Measurements from ENCODE around the gene CKAP2L. TPM values are rescaled to one million over a fixed set of nuclear protein-coding genes. Genes with fewer than 3 reads are reported as not detected.

Gene CKAP2L
- total and polyA plus RNA-seq, 10 of the 15 experiments (the other 5 are each of a cell fraction or from before 2014, with no cell fraction given) = 10.5 to 37.4 (median 20.2) TPM

DNA sequence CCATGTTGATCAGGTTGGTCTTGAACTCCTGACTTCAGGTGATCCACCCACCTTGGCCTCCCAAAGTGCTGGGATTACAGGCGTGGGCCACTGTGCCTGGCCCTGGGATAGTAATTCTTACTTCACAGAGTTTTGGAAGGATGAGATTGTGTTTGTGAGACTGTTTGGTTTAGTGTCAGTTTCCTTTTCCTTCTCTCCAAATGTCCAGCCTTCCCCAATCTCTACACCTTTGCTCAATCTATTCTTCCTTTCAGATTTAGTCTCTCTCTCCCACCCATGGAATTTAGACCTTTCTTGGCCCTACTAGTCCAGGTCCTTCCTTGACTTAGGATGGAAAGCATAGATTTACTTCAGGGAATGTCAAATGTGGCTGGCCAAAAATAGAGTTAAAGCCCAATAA lies 32.1 kb upstream of the CKAP2L start:
- intact Hi-C loops (cut with micrococcal nuclease; ENCODE audit: unreplicated experiment) = no loop called here
- H3K27ac ChIP-seq (ENCODE audit: control insufficient read depth, insufficient read depth) = no peak overlapping the region
- DNase-seq (ENCODE audit: low read depth, low spot score) (no peak), ATAC-seq (no peak), FAIRE-seq (no peak)
- BruUV-seq (replicated peaks) = no TSS peak
- peaks cover 13% of the 10 kb centered on the region for H3K4me1 ChIP-seq (ENCODE audit: control insufficient read depth, insufficient read depth, low read length)
- ChIA-PET CTCF (interaction anchor here (0.6 to 1.5 kb wide), 2 partner anchors 89 to 149 kb away, joined by 3 read pairs; no protein-coding TSS in a partner anchor), SMC1A (ENCODE audit: uncharacterized antibody, unreplicated experiment) (interaction anchor here (0.9 to 6.5 kb wide), 8 partner anchors 8 to 145 kb away, joined by 3 to 57 read pairs (median 4); partner anchors contain the start of gene IL1A), POLR2A (interaction anchor here (0.6 to 2.4 kb wide), 3 partner anchors 14 to 103 kb away, joined by 4 to 9 read pairs (median 5); no protein-coding TSS in a partner anchor), RAD21 (ENCODE audit: unreplicated experiment) (interaction anchor here (1.7 kb wide), 1 partner anchor 13 kb away, joined by 4 read pairs; no protein-coding TSS in a partner anchor)
- in situ Hi-C loops (cut with MboI) = no loop called here
- H3K79me2 ChIP-seq (ENCODE audit: control insufficient read depth, insufficient read depth, low read length) = no peaks in the 10 kb centered on the region
- 0% methylated on average over 1 of the region's 1 CpG for WGBS (ENCODE audit: insufficient coverage, insufficient replicate concordance, low lambda C conversion rate, missing lambda C conversion rate)
- H3K36me3 ChIP-seq (ENCODE audit: control insufficient read depth in 2 of 2, insufficient read depth in 2 of 2, low read length in 1 of 2) = no peaks in the 10 kb centered on the region
- no peak overlapping the region for H3K4me3 ChIP-seq
- no peaks in the 10 kb centered on the region for H3K27me3 ChIP-seq (replicated peaks in 1 of 2; ENCODE audit: control insufficient read depth in 2 of 2, insufficient read depth in 2 of 2, low read length in 1 of 2)
- no peak overlapping the region for H3K9ac ChIP-seq (ENCODE audit: control insufficient read depth, insufficient read depth, low read length)
- peaks cover 2% of the 10 kb centered on the region; the same call in 2 of the 3 replicates for H3K9me3 ChIP-seq (replicated peaks; ENCODE audit: control insufficient read depth, insufficient read depth, low read length)
- H3K4me2 ChIP-seq (ENCODE audit: control insufficient read depth, insufficient read depth) = no peak overlapping the region
- no peak overlapping the region for H2AFZ ChIP-seq (ENCODE audit: control insufficient read depth, low read depth, low read length)
- H4K20me1 ChIP-seq (ENCODE audit: control insufficient read depth, insufficient read depth) = no peaks in the 10 kb centered on the region
- TF ChIP-seq NBN (IDR thresholded peaks at IDR 0.05) (no peak), RFX5 (IDR thresholded peaks at IDR 0.05; ENCODE audit: low read depth, low read length) (no peak), SKIL (IDR thresholded peaks at IDR 0.05; ENCODE audit: low read depth, poor library complexity, severe bottlenecking) (no peak), RCOR1 (conservative IDR thresholded peaks at IDR 0.05; ENCODE audit: low read depth, low read length) (no peak), MTA3 (IDR thresholded peaks at IDR 0.05; ENCODE audit: borderline replicate concordance, low read length) (no peak), MXI1 (IDR thresholded peaks at IDR 0.05; ENCODE audit: low read depth, low read length) (no peak), NR2C1 (IDR thresholded peaks at IDR 0.05) (no peak), SPI1 (IDR thresholded peaks at IDR 0.05; ENCODE audit: borderline replicate concordance, insufficient read depth, low read depth, low read length) (no peak), SUPT20H (IDR thresholded peaks at IDR 0.05; ENCODE audit: borderline replicate concordance, control insufficient read depth, low read depth, low read length) (no peak), ESRRA (IDR thresholded peaks at IDR 0.05; ENCODE audit: low read length) (no peak), FOS (IDR thresholded peaks at IDR 0.05; ENCODE audit: borderline replicate concordance, extremely low read depth, insufficient read length) (no peak), ZNF207 (IDR thresholded peaks at IDR 0.05; ENCODE audit: borderline replicate concordance) (no peak)
- TF ChIP-seq, protein P1, sequence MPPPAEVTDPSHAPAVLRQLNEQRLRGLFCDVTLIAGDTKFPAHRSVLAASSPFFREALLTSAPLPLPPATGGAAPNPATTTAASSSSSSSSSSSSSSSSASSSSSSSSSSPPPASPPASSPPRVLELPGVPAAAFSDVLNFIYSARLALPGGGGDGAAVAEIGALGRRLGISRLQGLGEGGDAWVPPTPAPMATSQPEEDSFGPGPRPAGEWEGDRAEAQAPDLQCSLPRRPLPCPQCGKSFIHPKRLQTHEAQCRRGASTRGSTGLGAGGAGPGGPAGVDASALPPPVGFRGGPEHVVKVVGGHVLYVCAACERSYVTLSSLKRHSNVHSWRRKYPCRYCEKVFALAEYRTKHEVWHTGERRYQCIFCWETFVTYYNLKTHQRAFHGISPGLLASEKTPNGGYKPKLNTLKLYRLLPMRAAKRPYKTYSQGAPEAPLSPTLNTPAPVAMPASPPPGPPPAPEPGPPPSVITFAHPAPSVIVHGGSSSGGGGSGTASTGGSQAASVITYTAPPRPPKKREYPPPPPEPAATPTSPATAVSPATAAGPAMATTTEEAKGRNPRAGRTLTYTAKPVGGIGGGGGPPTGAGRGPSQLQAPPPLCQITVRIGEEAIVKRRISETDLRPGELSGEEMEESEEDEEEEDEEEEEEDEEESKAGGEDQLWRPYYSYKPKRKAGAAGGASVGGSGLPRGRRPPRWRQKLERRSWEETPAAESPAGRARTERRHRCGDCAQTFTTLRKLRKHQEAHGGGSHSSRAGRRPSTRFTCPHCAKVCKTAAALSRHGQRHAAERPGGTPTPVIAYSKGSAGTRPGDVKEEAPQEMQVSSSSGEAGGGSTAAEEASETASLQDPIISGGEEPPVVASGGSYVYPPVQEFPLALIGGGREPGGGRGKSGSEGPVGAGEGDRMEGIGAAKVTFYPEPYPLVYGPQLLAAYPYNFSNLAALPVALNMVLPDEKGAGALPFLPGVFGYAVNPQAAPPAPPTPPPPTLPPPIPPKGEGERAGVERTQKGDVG (CRISPR knock-in tag; IDR thresholded peaks at IDR 0.05) = no peak
- TF ChIP-seq, protein P2, sequence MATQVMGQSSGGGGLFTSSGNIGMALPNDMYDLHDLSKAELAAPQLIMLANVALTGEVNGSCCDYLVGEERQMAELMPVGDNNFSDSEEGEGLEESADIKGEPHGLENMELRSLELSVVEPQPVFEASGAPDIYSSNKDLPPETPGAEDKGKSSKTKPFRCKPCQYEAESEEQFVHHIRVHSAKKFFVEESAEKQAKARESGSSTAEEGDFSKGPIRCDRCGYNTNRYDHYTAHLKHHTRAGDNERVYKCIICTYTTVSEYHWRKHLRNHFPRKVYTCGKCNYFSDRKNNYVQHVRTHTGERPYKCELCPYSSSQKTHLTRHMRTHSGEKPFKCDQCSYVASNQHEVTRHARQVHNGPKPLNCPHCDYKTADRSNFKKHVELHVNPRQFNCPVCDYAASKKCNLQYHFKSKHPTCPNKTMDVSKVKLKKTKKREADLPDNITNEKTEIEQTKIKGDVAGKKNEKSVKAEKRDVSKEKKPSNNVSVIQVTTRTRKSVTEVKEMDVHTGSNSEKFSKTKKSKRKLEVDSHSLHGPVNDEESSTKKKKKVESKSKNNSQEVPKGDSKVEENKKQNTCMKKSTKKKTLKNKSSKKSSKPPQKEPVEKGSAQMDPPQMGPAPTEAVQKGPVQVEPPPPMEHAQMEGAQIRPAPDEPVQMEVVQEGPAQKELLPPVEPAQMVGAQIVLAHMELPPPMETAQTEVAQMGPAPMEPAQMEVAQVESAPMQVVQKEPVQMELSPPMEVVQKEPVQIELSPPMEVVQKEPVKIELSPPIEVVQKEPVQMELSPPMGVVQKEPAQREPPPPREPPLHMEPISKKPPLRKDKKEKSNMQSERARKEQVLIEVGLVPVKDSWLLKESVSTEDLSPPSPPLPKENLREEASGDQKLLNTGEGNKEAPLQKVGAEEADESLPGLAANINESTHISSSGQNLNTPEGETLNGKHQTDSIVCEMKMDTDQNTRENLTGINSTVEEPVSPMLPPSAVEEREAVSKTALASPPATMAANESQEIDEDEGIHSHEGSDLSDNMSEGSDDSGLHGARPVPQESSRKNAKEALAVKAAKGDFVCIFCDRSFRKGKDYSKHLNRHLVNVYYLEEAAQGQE (IDR thresholded peaks at IDR 0.05; ENCODE audit: low read depth, low read length) = no peak
